ENCODE measurements around the gene UGT2B10. TPM values are rescaled to one million over a fixed set of nuclear protein-coding genes. Genes with fewer than 3 reads are reported as not detected.
"Not testable (repeated sequence)": the region's sequence is repeated elsewhere in the genome, so short reads cannot be mapped to it uniquely, and the experiment has no call there.

The UGT2B10 gene
- total RNA-seq (ENCODE audit: low replicate concordance) = not detected in 2 replicates

- H3K4me3 ChIP-seq (ENCODE audit: low read depth, low read length) = not testable (repeated sequence)
Measured at GRCh38 chr4:68815617-68816409, at the start of gene UGT2B10. Gene UGT2B10 (plus strand): TSS chr4:68815994. CDS start chr4:68816020, 26 bp downstream.

GRCh38 chr4:68771836-68772235 is 44.0 kb upstream of the UGT2B10 start:
- H3K4me3 ChIP-seq (ENCODE audit: low read depth, low read length); DNase-seq (ENCODE audit: low read depth): not testable (repeated sequence)

More at GRCh38 chr4:68815617-68816409, at the start of gene UGT2B10:
- not testable (repeated sequence) for DNase-seq (ENCODE audit: low read depth)

- no peak for TF ChIP-seq CTCF (IDR thresholded peaks at IDR 0.05; ENCODE audit: insufficient read depth, low read length)
- no peak for DNase-seq (ENCODE audit: low read depth)
- H3K4me3 ChIP-seq (ENCODE audit: low read depth, low read length) = no peak overlapping the region
Measured at GRCh38 chr4:68773699-68774098, 42.1 kb upstream of the UGT2B10 start.

- no peak for TF ChIP-seq CTCF (IDR thresholded peaks at IDR 0.05; ENCODE audit: insufficient read depth, low read length)
Measured at GRCh38 chr4:68780232-68780631, 35.6 kb upstream of the UGT2B10 start.

GRCh38 chr4:68797048-68797447 is 18.7 kb upstream of the UGT2B10 start:
- H3K4me3 ChIP-seq (ENCODE audit: low read depth, low read length) = no peak overlapping the region
- DNase-seq (ENCODE audit: low read depth) = no peak
- no peak for TF ChIP-seq CTCF (IDR thresholded peaks at IDR 0.05; ENCODE audit: insufficient read depth, low read length)

More at GRCh38 chr4:68780232-68780631, 35.6 kb upstream of the UGT2B10 start:
- no peak for DNase-seq (ENCODE audit: low read depth)
- no peak overlapping the region for H3K4me3 ChIP-seq (ENCODE audit: low read depth, low read length)

- no peak for DNase-seq (ENCODE audit: low read depth)
- TF ChIP-seq CTCF (IDR thresholded peaks at IDR 0.05; ENCODE audit: insufficient read depth, low read length) = no peak
- no peak overlapping the region for H3K4me3 ChIP-seq (ENCODE audit: low read depth, low read length)
Measured at GRCh38 chr4:68797618-68798017, 18.2 kb upstream of the UGT2B10 start.

- DNase-seq (ENCODE audit: low read depth) = no peak
- H3K4me3 ChIP-seq (ENCODE audit: low read depth, low read length) = no peak overlapping the region
- TF ChIP-seq CTCF (IDR thresholded peaks at IDR 0.05; ENCODE audit: insufficient read depth, low read length) = no peak
Measured at GRCh38 chr4:68803013-68803412, 12.8 kb upstream of the UGT2B10 start.

GRCh38 chr4:68808060-68808459 is 7.7 kb upstream of the UGT2B10 start:
- TF ChIP-seq CTCF (IDR thresholded peaks at IDR 0.05; ENCODE audit: insufficient read depth, low read length) = no peak
- H3K4me3 ChIP-seq (ENCODE audit: low read depth, low read length) = no peak overlapping the region
- DNase-seq (ENCODE audit: low read depth) = no peak

Measured in fibroblast of the aortic adventitia (primary cell).